NCI-H146 (cell line): ENCODE results near the gene PNPLA1.

Source experiments
- DNase-seq: peaks from one replicate; lab custom pipeline; 2025; lab: John Stamatoyannopoulos, UW

PNPLA1 gene, protein sequence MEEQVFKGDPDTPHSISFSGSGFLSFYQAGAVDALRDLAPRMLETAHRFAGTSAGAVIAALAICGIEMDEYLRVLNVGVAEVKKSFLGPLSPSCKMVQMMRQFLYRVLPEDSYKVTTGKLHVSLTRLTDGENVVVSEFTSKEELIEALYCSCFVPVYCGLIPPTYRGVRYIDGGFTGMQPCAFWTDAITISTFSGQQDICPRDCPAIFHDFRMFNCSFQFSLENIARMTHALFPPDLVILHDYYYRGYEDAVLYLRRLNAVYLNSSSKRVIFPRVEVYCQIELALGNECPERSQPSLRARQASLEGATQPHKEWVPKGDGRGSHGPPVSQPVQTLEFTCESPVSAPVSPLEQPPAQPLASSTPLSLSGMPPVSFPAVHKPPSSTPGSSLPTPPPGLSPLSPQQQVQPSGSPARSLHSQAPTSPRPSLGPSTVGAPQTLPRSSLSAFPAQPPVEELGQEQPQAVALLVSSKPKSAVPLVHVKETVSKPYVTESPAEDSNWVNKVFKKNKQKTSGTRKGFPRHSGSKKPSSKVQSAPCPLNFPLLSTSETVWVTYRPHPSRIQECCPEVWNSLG

DNA sequence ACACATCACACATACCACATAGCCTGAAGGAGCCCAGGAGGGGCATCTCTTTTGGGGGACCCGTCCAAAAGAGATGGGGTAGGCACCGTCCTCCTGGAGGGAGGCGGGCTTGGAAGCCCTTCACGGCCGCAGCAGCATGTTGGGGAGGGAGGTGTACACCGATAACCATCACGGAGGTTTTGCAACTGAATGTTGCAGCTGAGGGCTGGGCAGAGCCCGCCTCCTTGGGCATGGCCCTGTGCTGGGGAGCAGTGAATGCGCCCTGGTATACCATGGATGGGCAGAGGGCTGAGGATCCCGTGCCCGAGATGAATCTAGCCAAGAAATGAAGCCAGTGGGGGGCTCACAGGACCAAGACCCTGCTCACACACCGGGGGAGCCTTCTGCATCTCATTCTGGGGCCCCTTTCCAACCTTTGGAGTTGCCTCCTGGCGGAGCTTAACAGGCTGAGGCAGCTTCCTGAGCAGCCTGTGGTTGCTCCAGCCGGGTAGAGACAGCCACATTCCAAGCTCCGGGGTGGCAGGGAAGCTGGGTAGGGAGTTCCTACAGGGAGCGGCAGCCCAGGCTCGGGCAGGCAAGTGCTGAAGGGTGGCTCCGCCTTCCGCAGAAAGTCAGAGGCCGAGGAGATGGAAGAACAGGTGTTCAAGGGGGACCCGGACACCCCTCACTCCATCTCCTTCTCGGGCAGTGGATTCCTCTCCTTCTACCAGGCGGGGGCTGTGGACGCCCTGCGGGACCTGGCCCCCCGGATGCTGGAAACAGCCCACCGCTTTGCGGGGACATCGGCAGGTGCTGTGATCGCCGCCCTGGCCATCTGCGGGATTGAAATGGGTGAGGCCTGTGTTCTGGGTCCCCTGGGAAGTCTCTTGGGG, at the start of gene PNPLA1:
PNPLA1 (plus strand) TSS at position 227 of the 872 bp plus-strand sequence; CDS start at position 627, 400 bp downstream.
- no peak for DNase-seq

DNA sequence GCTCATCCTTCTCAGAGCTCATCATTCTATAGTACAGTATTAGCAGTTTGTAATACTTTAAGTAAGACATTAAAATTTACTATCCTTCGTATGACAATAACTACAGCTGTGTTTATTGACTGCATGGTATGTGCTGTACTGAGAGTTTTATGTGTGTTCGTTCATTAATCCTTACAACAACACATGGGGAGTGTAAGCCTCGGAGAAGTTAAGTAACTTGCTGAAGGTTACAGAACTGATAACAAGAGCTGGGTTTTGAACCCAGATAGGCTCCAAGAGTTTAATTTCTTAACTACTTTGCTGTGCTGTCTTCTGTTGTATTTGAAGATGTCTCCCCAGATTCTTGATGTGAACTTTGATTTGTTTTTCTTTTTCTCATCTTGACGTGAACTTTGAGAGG, 49.6 kb upstream of the PNPLA1 start:
- DNase-seq: no peak

DNA sequence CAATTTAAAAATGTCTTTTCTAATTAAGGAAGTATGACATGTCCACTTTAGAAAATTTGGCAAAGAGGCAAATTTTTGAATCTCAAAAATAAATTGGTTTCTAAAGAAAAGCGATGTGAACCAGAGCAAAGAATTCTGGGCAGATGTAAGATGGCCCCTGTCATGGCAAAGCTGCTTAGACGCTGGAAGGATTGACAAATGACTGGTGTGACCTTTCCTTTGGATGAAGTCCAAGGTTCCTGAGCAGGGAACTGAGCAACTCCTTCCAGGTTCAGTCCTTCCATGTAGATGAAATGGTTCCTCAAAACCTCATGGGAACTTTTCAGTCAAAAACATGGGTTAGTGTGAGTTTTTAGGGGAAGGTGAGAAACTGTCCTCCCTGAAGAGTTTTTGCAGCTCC, 48.2 kb upstream of the PNPLA1 start:
- no peak for DNase-seq

DNA sequence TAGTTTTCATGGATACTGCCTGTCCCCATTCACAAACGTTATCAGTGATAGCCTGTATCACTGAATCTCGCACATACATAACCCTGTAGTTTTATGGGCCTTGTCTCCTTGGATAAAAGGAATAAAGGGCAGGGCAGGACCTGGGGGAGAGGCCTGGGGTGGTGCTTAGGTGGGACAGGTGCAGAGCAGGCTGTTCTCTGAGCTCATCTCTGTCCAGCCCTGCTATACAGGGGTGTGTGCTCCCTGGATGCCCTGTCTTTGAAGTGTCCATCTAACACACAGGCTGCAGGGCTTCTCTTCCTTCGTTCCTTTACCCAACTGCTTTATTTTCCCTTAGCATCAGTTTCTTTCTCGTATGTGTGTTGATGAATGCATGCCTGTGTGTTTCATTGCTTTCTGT, 46.9 kb upstream of the PNPLA1 start:
- no peak for DNase-seq

DNA sequence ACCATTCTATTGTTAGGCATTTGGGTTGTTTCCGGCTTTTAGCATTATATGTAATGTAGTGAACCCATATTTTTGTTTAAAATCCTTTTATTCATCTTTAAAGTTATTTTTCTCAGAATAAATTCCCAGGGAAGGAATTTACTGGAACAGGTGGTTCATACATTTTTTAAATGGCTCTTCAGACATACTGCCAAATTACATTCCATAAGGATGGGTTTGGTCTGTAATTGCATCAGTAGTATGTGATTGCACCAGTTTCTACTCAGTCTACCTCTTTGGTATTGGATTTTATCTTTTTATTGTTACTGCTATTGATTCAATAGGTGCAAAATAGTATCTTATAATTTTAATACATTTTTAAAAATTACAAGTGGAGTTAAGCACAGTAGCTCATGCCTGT, 46.2 kb upstream of the PNPLA1 start:
- no peak for DNase-seq

DNA sequence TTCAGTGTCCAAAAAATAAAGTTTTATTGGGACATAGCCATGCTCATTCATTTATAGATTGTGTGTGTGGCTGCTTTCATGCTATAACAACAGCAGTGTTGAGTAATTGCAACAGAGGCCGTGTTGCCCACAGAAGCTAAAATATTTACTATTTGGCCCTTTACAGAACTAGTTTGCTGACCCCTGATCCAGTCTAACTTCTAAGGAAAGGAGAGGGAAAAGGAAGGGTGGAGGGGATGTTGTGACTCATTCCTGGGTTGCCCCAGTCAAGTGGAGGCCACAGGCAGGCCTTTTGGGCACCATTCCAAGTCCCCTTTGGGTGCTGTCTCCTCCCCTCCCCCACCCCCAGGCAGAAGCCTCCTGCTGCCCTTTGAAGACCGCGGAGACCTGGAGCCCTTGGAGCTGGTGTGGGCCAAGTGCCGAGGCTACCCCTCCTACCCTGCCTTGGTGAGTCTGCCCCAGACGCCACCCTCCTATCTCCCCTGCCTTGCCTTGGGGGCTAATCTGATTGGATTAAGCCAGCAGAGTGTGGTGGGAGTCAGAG, 44.9 kb upstream of the PNPLA1 start:
- no peak for DNase-seq

DNA sequence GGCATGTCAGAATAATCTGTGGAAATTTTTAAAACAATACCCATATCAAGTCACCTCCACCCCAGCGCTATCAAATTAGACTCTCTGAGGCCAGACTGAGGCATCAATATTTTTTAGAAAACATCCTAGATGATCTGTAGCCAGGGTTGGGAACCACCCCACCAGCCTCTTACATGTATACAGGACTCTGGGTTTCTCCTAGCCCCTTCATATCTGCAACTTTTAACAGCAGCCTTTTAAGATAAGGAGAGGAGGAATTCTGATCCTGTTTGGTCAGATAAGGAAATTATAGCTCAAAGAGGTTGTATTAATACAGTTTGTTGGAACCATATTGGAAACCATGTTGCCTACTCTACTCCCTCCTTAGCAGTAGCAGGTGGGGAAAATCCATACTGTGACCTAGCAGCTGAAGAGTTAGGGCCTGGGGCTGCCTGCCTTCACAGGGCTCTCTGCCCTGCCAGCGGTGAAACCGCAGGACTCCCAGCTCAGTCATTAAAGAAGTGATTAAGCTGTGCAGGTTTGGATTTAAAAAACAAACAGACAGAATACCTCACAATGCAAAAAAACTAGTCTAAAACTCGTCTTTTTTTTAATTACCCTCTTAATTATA, 43.3 kb upstream of the PNPLA1 start:
- DNase-seq: no peak

DNA sequence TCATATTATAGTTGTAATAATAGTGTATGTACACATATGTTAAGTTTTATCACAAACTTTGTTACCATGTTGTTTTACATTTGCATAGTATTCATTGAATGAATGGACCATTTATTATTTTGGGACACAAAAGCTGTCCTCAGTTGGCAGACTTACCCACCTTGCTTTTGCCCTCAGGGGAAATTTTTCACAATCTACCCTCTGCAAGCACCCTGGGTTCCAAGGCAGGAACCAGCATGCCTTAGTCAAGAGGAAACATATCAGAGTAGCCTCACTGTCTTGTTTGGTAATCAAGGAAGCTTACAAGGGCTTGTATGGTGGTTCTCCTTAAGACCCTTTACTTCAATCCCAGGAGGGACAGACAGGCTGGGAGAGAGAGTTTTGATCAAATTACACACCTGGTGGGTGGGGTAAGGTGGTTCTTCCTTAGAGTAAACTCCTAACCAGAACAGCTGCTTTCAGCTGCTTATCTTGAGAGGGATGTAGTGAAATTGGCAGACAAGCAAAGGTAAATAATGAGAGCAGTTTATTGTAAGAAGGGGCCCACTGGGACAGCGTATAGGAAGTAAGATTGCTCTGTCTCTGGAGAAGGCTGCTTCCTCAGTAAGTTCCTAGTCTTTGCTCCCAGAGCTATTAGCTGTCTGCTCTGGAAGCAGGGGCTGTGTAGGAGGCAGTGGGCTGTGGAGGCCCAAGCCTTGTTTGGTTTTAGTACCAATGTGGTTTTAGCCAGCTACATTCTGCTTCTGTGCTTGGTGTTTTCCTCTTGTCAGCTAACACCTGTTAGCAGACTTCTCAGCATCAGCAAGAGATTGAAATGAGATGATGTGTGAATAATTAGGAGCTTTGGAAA, 42.3 kb upstream of the PNPLA1 start:
- DNase-seq: peak; percentile 3

DNA sequence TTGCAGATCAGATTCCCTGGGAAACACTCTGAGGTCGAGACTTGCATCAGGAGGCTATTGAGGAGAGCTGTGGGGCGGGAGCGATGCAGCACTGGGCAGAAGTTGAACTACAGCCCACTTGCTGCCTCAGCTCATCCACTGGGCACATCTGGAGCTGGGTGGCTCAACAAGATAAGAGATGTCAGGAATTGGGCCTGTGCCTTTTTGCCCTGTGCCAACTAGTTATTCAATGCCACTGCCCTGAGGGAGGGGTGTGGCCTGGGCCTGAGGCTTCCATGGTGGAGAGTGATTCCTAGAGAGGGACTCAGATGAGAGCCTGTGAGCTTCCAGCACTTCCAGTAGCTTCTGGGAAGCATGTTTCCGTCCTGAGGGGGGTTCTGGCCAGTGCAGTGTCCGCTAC, 40.6 kb upstream of the PNPLA1 start:
- no peak for DNase-seq

DNA sequence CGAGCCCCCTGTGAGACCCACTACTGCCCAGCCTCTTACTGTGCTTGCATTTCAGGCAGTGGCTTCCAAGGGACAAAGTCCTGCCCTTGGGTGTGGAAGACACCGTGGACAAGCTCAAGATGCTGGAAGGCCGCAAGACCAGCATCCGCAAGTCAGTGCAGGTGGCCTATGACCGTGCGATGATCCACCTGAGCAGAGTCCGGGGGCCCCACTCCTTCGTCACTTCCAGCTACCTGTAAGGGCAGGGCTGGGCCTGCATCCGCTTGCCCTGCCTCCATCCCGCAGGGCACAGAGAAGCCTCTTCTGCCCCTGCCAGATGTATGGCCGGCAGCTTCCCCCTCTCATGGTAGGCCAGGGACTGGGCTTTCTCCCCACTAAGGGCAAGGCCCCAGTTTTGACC, 39.5 kb upstream of the PNPLA1 start:
- DNase-seq: no peak

DNA sequence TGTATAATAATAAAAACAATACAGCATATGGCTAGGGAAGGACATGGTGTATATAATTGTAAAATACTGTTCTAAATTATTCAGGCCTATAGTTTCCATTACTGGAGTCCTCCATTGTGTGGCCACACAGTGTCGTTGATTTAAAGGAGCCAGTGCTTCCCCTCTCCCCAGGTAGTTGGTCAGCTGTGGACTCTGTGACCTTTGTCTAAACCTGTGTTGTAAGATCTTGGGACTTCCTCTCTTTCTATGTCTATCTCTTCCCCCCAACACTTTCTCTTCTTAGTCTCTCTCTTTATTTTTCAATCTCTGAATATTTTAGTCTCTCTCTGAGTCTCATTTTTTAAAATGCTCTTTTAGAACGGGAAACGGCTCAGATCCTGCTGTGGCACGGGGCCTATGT, 37.7 kb upstream of the PNPLA1 start:
- no peak for DNase-seq

DNA sequence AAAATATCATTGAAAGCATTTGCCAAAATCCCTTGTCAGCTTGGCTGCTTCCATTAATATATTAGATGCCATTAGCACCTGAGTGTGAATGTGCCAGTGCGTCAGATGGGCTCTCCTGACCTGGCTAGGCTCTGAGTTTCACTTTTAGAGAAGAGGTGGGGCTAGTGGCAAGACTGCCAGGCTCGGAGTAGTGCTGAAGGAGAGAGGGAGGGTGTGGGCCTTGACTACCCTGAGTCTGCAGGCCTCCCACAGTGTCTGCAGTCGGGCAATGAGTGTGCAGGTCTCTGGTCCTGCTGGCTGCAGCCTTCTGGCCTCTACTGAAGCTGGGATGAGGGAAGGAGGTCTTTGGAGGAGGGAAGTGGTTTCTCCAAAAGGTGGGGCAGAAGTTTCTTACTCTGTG, 34.6 kb upstream of the PNPLA1 start:
- DNase-seq: no peak

DNA sequence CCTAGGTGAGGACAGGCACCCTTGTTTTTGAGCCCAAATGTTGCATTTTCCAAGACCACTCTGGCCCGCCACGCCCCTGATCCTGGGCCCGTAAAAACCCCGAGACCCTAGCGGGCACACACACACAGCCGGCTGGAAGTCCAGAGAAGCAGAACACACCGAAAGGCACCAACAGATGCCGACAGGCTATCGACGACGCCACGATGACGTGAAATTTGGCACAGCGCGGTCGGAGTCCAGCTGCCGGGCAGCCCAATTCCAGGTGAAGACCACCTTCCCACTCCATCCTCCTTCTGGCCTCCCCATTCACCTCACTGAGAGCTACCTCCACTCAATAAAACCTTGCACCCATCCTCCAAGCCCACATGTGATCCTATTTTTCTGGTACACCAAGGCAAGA, 34.0 kb upstream of the PNPLA1 start:
- DNase-seq: no peak

DNA sequence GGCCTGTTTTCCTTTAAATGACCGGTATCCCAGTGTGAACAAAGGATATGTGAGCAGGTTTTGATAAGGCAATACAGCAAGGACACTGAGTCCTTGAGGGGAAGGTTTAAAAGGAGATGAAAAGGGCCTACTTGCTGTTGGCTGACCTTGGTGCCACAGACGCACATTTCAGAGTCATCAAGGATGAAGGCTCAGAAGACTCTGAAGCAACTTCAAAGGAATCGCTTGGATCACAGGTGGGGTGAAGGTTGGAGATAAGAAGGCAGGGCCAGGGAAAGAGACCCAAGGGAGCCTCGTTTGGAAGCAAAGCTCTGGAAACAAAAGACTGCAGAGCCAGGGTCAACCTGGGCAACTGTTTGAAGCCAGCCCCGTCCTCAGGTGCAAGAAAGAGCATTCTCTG, 30.1 kb upstream of the PNPLA1 start:
- DNase-seq: no peak

DNA sequence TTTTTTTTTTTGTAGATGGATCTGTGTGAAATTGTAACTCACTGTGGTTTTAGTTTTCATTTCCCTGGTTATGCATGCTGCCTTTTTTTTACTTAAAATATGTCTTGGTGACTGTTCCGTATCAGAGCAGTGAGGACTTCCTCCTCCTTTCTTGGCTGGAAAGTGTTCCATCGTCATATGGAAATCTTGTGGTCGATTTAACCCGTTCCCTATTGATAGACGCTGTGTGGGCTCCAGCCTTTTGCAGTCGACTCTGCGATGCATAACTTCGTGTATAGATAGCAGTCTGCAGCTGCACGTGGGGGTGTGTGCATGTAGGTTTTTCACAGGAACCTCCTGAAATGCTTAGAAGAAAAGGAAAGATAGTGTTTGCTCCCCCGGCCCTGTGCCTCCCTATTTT, 28.1 kb upstream of the PNPLA1 start:
- DNase-seq: no peak

DNA sequence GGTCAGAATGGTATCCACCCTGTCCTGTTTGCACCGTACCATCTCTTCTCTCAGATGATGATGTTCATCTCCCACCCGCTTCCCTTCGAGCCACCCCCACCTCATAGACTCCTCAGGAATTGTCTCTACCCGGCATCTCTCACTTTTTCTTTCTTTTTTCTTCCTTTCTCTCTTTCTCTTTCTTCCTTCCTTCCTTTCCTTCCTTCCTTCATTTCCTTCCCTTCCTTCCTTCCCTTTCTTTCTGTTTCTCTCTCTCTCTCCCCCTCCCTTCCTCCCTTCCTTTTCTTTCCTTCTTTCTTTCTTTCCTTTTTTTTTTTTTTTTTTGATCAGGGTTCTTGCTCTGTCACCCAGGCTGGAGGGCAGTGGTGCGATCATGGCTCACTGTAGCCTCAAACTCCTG, 27.7 kb upstream of the PNPLA1 start:
- no peak for DNase-seq

DNA sequence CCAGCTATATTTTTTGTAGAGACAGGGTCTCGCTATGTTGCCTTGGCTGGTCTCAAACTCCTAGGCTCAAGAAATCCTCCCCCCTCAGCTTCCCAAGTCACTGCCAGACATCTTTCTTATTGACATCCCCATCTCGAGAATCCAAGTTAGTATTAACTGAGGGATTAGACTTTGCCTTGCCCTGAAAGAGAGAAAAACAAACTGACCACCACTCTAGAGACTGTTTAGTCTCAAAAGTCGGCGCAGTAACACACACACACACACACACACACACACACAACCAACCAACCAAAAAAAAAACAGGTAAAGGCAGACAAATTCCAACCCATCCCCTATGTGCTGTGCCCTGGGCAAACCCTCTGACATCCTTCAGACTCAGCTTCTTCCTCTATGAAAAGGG, 27.2 kb upstream of the PNPLA1 start:
- no peak for DNase-seq

DNA sequence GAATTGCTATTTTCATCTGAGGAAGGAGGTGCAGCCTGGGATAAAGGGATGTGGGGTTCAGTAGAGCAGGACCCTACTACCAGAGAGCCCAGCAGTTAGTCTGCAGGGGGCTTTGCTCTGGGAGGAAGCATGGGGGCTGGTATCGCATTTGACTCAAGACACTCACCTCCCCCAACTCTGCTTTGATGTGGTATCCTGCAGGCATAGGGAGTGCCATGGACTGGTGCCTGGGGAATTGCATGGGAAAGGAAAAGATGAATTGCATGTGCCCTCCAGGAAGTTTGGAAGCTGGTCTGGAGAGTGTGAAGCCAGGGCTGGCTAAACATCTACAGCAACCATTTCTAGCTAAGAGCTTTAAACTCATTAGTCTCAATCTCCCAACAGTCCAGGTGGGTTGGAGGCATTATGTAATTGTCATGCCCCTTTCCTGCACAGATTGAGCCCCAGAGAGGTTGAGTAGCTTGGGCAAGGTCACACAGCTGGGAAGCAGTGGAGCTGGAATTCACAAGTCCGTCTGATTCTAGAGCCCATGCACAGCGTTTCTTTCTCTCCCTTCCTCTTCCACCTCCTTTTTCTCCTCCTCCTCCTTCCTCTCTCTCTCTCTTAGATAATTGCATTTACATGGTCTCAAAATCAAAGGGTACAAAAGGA, 26.2 kb upstream of the PNPLA1 start:
- no peak for DNase-seq

DNA sequence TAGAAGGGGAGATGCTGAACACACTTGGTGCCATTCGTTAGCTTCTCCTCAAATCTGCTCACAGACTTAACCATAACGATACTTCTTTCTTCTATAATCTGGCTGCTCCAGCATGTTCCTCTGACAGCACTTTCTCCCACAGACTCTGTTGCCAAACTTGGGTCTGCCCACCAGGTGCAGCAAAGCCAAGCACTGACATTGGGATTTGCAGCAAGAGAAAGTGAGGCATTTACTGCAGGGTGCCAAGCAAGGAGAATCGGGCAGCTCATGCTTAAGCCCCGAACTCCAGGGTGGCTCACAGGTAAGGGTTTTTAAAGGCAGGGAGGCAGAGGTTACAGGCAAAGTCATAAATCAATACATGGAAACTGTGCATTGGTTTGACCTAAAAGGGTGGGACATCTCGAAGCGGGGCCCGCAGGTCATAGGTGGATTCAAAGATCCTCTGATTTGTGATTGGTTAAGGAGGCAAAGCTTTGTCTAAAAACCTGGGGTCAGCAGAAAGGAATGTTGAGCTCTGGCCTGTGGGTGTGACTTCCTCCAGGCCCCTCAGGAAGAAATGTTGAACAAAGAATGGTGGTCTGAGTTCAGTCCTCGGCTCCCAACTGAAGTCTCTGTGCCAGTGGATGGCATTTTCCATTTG, 25.1 kb upstream of the PNPLA1 start:
- peak; percentile 3 for DNase-seq

DNA sequence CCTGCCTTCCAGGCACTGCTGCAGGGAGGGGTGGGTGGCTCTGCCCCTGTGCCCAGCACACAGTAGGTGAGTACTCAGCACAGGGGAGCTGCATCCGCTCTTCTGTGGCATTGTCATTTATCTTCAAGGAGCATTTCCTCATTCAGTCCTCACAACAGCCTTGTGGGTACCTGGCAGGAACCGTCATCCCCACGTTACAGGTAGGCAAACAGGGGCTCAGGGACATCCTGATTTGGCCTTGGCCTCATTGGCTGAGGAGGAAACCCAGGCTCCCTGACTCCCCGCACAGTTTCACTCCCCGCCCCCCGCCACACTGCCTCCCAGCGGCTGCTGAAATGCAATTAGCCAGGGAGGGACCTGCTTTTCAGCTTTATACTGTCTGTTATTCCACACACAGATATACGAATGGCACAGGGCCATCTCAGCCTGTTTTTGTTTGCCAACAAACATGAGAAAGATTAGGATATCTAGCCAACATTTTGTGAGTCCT, 24.2 kb upstream of the PNPLA1 start:
- no peak for DNase-seq
